ENCODE data around the gene EMX2.

The EMX2 gene

DNA sequence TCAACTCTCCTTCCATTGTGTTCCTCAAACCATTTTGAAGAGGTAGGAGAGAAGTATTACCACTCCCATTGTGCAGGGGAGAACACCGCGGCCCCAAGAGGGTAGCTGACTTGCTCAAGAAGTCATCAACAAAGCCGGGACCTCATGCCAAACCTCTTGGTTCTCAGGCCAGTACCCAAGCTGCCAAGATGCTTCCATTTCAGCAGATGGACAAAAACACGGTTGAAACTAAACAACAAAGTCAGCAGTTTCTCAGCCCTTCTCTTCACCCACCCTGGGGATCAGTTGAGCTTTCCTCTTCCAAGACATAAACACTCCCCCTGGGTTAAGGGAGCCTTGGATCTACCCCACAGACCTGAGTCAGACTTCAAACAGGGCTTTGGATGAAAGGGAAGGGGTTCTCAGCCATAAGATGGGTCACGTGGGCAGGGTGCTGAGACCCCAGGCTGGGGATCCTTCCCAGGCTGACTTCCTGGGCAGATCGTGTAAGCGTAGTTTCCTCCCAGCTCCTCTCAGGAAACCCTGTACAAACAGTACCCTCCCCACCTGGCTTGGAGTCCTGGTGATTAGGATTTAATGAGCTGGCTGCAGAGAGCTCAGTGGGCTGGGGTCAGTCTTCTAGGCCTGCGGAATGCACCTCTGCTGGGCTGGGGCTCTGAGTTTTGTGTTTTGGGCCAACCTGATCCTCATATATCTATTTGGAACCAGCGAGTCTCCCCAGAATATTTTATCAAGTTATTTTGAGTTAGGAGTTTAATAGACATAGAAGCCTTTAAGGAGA, 27.3 kb downstream of the EMX2 start:
- no peaks in the 10 kb centered on the region for H3K36me3 ChIP-seq (ENCODE audit: control insufficient read depth, insufficient read depth, low read length)
- no peaks in the 10 kb centered on the region for H3K27me3 ChIP-seq (replicated peaks; ENCODE audit: control insufficient read depth, insufficient read depth, low read length)
- no peak for DNase-seq (ENCODE audit: extremely low read depth, insufficient read length)
- no peak overlapping the region for H3K4me3 ChIP-seq (replicated peaks; ENCODE audit: low read depth, low read length)
- TF ChIP-seq, protein P1, sequence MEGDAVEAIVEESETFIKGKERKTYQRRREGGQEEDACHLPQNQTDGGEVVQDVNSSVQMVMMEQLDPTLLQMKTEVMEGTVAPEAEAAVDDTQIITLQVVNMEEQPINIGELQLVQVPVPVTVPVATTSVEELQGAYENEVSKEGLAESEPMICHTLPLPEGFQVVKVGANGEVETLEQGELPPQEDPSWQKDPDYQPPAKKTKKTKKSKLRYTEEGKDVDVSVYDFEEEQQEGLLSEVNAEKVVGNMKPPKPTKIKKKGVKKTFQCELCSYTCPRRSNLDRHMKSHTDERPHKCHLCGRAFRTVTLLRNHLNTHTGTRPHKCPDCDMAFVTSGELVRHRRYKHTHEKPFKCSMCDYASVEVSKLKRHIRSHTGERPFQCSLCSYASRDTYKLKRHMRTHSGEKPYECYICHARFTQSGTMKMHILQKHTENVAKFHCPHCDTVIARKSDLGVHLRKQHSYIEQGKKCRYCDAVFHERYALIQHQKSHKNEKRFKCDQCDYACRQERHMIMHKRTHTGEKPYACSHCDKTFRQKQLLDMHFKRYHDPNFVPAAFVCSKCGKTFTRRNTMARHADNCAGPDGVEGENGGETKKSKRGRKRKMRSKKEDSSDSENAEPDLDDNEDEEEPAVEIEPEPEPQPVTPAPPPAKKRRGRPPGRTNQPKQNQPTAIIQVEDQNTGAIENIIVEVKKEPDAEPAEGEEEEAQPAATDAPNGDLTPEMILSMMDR (IDR thresholded peaks at IDR 0.05; ENCODE audit: insufficient read depth, low read length, poor library complexity, severe bottlenecking), result no peak

DNA sequence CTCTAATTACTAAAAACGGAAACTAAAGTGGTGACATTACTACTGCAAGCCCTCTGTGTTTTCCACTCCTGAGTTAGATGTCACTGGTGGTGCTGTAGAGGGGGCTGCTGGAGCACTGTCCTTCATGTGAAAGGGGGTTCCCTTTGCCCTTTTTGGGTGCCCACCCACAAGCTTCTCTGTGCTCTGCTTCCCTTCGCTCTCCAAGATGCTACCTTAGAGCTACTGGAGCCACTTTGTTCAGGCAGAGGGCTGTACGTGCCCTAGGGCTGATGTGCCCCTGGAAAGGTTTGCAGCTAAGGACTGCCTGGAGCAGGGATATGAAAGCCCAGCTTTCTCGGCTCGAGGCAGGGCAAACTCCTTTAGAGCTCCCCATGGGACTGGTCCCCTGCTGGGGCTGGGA, 28.3 kb downstream of the EMX2 start:
- H3K27me3 ChIP-seq (replicated peaks; ENCODE audit: control insufficient read depth, insufficient read depth, low read length), result no peaks in the 10 kb centered on the region
- H3K4me3 ChIP-seq (replicated peaks; ENCODE audit: low read depth, low read length), result no peak overlapping the region
- H3K36me3 ChIP-seq (ENCODE audit: control insufficient read depth, insufficient read depth, low read length), result no peaks in the 10 kb centered on the region
- no peak for DNase-seq (ENCODE audit: extremely low read depth, insufficient read length)
- TF ChIP-seq, protein P1 (IDR thresholded peaks at IDR 0.05; ENCODE audit: insufficient read depth, low read length, poor library complexity, severe bottlenecking), result no peak

DNA sequence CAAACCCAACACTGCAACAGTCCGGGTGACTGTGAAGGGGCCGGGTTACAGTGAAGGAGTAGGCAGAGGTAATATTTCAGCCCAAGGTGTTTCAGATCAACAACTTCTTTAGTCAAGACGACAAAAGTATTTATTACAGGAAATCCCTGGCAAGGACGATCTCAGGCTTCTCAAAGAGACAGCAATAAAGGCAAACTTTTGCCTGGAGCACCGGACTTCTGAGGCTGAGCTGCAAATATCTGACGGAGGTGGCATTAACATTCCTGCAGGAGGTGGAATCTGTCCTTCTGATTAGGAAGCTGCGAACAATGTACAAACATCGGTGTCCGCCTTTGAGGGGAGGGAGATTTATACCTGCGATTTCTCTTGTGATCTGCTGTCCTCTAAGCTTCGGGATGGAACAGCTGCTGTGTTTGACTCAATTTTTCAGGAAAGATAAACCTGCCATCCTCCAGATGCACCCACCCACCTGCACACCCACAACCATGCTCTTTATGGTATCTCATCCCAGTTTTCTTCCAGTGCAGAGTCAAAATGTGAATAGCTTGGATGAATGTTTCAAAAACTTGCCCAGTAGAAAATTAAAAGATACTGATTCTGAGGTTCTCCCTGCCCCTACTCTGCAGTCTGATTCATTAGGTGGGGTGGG, 32.1 kb downstream of the EMX2 start:
- Histone ChIP-seq H3K36me3 (ENCODE audit: control insufficient read depth, insufficient read depth, low read length) (no peaks in the 10 kb centered on the region), H3K4me3 (replicated peaks; ENCODE audit: low read depth, low read length) (no peak overlapping the region), H3K27me3 (replicated peaks; ENCODE audit: control insufficient read depth, insufficient read depth, low read length) (no peaks in the 10 kb centered on the region; the same call in 1 of the 2 replicates)
- no peak for DNase-seq (ENCODE audit: extremely low read depth, insufficient read length)
- TF ChIP-seq, protein P1 (IDR thresholded peaks at IDR 0.05; ENCODE audit: insufficient read depth, low read length, poor library complexity, severe bottlenecking), result no peak

DNA sequence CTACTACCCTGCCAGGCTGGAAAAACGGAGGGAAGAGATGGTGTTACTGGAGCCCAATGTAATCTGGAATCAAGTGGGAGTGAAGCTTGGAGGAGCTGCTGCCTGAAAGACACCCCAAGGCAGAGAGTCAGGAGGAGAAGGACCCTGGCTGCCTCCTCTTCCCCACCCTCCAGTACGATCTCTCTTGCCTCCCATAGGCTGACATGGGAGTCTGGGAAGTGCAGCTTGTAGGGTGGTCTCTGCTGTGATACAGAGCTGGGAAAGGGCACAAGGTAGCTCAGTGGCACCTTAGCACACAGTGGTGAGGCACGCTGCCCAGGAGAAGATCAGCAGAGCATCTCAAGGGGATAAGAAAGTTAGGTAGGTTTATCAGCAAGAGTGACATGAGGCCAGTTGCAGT, 35.9 kb downstream of the EMX2 start:
- H3K4me3 ChIP-seq (replicated peaks; ENCODE audit: low read depth, low read length), result no peak overlapping the region
- no peaks in the 10 kb centered on the region; the same call in 1 of the 2 replicates for H3K27me3 ChIP-seq (replicated peaks; ENCODE audit: control insufficient read depth, insufficient read depth, low read length)
- no peak for DNase-seq (ENCODE audit: extremely low read depth, insufficient read length)
- H3K36me3 ChIP-seq (ENCODE audit: control insufficient read depth, insufficient read depth, low read length), result no peaks in the 10 kb centered on the region
- TF ChIP-seq, protein P1 (IDR thresholded peaks at IDR 0.05; ENCODE audit: insufficient read depth, low read length, poor library complexity, severe bottlenecking), result no peak

DNA sequence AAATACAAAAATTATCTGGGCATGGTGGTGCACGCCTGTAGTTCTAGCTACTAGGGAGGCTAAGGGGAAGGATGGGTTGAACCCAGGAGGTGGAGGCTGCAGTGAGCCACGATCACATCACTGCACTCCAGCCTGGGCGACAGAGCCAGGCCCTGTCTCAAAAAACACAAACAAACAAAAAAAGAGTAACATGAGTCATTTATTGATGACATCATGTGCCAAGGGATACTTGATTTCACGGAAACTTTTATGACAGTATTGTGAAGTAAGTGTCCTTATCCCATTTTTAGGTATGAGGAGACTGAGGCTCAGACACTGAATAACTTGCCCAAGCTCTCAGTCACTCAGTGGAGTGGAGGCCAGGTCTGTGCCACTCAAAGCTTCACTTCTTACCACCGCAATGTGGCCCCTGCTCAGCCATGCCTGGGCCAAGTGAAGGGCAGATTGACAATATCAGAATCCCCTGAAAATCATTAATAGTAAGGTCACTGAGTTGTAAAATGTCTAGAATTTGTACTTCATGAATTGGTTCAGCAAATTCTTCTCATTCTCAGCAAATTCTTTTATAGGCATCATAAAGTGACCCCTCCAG, 36.5 kb downstream of the EMX2 start:
- TF ChIP-seq, protein P1 (IDR thresholded peaks at IDR 0.05; ENCODE audit: insufficient read depth, low read length, poor library complexity, severe bottlenecking), result no peak
- Histone ChIP-seq H3K36me3 (ENCODE audit: control insufficient read depth, insufficient read depth, low read length) (no peaks in the 10 kb centered on the region), H3K27me3 (replicated peaks; ENCODE audit: control insufficient read depth, insufficient read depth, low read length) (no peaks in the 10 kb centered on the region; the same call in 1 of the 2 replicates), H3K4me3 (replicated peaks; ENCODE audit: low read depth, low read length) (no peak overlapping the region)
- DNase-seq (ENCODE audit: extremely low read depth, insufficient read length), result no peak

All from GM06990 (cell line).